C4-2B (cell line): Measurements from ENCODE around the gene CIRBP.

ENCODE experiments used
- H3K27ac ChIP-seq: fragments of 450-650 bp; 2 replicates; pipeline ENCODE4 v1.5.1; 2017
- CTCF ChIP-seq: fragments of 450-650 bp; conservative IDR thresholded peaks from 2 replicates; pipeline ENCODE4 v1.5.1; 2017; ENCODE audit warnings: mild to moderate bottlenecking
- ZFX ChIP-seq: fragments of 450-650 bp; IDR thresholded peaks from 2 replicates; pipeline ENCODE4 v1.6.1; 2017

CIRBP gene

DNA sequence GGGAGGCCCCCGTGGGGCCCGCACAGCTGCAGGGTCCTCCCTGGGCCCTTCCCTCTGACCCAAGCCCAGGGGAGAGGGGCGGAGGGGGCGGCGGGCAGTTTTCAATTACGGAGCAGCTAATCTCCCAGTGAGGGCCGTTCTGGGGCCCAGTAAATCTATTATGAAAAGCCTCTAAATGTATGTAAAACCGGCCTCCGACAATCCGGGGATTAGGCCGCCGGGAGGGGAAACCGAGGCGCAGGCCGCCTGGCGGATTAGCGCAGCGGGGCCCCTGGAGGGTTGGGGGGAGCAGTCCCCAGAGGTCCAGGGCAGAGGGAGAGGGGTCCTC, 41.7 kb downstream of the CIRBP start:
- no peak for TF ChIP-seq CTCF
- no peak for TF ChIP-seq ZFX
- no peak overlapping the region for H3K27ac ChIP-seq

DNA sequence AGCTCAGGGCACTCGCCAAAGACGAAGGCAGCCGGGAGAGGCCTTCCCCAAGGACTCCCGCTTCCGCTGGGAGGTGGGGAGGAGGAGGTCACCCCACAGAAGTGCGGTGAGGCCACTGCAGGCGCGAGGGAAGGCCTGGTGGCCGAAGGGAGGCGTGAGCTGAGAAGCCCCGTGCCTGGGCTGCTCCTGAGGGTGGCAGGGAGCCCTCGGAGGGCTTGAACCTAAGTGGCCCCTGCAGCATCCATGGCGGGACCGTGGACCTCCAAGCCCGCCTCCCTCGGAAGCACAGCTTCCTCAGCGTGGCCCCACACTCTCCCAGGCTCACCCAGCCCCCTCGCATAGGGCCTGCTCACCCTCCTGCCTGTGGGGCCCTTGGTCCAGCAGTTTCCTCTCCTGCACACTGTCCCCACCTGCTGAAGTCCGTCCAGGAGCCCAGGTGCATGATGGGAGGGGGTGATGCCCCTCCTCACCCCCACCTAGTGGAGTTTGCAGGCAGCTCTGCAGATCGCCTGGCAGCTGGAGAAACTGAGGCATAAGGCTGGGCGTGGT, 42.5 kb downstream of the CIRBP start:
- no peak overlapping the region for H3K27ac ChIP-seq
- TF ChIP-seq ZFX: no peak
- TF ChIP-seq CTCF: no peak

GRCh38 chr19:1312767-1313694, 43.9 kb downstream of the CIRBP start:
- TF ChIP-seq ZFX: no peak
- no peak for TF ChIP-seq CTCF
- no peak overlapping the region for H3K27ac ChIP-seq

DNA sequence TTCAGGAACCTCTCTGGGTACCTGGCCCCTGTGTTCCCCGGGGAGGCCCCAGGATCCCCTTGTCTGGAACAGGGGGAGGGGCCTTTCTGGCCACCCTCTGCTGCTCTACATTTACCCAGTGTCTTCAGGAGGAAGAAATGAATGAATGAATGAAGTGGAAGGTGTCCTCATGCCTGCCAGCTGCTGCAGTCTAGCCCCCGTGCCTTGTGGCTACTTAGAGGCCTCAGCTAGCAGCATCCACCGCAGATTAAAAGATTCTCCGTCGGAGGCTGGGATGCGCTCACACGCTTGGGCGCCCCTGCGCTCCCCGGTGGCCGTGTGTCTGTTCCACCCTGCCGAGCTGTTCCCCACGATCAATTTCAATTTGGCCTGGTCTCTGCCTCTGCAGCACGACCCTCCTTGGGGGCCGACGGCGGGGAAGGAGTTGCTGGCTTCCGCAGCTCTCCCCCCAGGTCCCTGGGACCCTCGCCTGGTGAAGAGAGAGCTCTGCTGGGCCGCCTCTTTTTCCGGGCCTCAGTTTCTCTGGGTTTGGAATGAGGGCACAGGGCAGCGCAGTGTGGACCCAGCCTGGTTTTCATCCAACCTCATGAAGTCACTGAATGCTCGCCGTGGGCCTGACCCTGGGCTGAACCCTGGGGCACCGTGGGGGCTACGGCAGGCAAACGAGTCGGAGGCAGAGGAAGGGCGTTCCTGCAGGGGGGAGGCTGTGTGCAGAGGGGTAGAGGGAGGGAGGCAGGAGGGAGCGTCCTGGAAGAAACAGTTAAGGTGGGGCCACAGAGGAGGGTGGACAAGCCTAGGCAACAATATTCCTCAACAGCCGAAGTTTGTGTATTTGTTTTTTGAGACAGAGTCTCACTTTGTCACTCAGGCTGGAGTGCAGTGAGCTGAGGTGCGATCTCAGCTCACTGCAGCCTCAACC, 44.8 kb downstream of the CIRBP start:
- TF ChIP-seq CTCF: no peak
- TF ChIP-seq ZFX: no peak

GRCh38 chr19:1315470-1316166, 46.5 kb downstream of the CIRBP start:
- peak; percentile 89 for TF ChIP-seq CTCF
- no peak for TF ChIP-seq ZFX
- H3K27ac ChIP-seq: no peak overlapping the region

More for the DNA sequence above, 44.8 kb downstream of the CIRBP start:
- H3K27ac ChIP-seq: no peak overlapping the region

- TF ChIP-seq CTCF: no peak
- TF ChIP-seq ZFX: no peak
- no peak overlapping the region for H3K27ac ChIP-seq
Observed at GRCh38 chr19:1316466-1316865, 47.3 kb downstream of the CIRBP start.
